ENCODE data around the gene IGFALS.

- TF ChIP-seq ARNT (IDR thresholded peaks at IDR 0.05) (no peak), HDGF (IDR thresholded peaks at IDR 0.05; ENCODE audit: borderline replicate concordance) (no peak), FOXM1 (IDR thresholded peaks at IDR 0.05; ENCODE audit: borderline replicate concordance) (no peak), BHLHE40 (IDR thresholded peaks at IDR 0.05; ENCODE audit: borderline replicate concordance) (no peak), SP1 (IDR thresholded peaks at IDR 0.05) (no peak), ELF4 (IDR thresholded peaks at IDR 0.05) (no peak), CTBP1 (IDR thresholded peaks at IDR 0.05; ENCODE audit: borderline replicate concordance) (no peak), FOXK2 (IDR thresholded peaks at IDR 0.05) (no peak), SUZ12 (IDR thresholded peaks at IDR 0.05) (no peak), ZNF384 (IDR thresholded peaks at IDR 0.05) (no peak), FOXA1 (IDR thresholded peaks at IDR 0.05) (no peak)
- TF ChIP-seq, protein P1, sequence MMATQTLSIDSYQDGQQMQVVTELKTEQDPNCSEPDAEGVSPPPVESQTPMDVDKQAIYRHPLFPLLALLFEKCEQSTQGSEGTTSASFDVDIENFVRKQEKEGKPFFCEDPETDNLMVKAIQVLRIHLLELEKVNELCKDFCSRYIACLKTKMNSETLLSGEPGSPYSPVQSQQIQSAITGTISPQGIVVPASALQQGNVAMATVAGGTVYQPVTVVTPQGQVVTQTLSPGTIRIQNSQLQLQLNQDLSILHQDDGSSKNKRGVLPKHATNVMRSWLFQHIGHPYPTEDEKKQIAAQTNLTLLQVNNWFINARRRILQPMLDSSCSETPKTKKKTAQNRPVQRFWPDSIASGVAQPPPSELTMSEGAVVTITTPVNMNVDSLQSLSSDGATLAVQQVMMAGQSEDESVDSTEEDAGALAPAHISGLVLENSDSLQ (IDR thresholded peaks at IDR 0.05) = no peak
These were observed 34.6 kb downstream of the IGFALS start for GRCh38 chr16:1758923-1759322.
